ENCODE results near the gene NF2. TPM values are rescaled to one million over a fixed set of nuclear protein-coding genes. Genes with fewer than 3 reads are reported as not detected.

The NF2 gene
- total RNA-seq, 1 donor from 2014 or later = 42.4 TPM

DNA sequence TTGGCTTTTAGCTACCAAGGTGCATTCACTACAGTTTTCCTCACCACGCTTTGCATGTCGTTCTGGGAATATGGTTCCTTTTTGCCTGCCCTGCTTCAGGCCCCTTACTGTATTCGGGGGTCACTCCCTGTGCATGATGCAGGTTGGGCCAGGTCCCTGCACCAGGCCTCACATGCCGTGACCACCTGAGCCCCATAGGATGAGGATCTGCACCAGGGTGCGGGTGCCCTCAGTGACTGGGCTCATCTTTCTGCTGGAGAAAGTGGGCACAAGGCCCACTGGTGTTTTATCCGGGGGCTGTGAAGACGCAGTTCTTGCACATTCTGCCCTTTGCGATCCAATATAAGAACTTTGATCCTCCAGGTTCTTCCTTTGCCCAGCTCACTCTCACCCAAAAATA, 70.7 kb downstream of the NF2 start:
- intact Hi-C loops (cut with DNase I) = no loop called here
- H3K4me3 ChIP-seq = no peak overlapping the region
- H3K9me3 ChIP-seq = no peaks in the 10 kb centered on the region
- no peak for ATAC-seq
- no peak for DNase-seq
- peaks cover 95% of the 10 kb centered on the region for H3K36me3 ChIP-seq
- TF ChIP-seq, protein P1, sequence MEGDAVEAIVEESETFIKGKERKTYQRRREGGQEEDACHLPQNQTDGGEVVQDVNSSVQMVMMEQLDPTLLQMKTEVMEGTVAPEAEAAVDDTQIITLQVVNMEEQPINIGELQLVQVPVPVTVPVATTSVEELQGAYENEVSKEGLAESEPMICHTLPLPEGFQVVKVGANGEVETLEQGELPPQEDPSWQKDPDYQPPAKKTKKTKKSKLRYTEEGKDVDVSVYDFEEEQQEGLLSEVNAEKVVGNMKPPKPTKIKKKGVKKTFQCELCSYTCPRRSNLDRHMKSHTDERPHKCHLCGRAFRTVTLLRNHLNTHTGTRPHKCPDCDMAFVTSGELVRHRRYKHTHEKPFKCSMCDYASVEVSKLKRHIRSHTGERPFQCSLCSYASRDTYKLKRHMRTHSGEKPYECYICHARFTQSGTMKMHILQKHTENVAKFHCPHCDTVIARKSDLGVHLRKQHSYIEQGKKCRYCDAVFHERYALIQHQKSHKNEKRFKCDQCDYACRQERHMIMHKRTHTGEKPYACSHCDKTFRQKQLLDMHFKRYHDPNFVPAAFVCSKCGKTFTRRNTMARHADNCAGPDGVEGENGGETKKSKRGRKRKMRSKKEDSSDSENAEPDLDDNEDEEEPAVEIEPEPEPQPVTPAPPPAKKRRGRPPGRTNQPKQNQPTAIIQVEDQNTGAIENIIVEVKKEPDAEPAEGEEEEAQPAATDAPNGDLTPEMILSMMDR (IDR thresholded peaks at IDR 0.05) = no peak
- H3K4me1 ChIP-seq = no peaks in the 10 kb centered on the region
- H3K27ac ChIP-seq = no peak overlapping the region
- no peaks in the 10 kb centered on the region for H3K27me3 ChIP-seq (ENCODE audit: low read depth)

DNA sequence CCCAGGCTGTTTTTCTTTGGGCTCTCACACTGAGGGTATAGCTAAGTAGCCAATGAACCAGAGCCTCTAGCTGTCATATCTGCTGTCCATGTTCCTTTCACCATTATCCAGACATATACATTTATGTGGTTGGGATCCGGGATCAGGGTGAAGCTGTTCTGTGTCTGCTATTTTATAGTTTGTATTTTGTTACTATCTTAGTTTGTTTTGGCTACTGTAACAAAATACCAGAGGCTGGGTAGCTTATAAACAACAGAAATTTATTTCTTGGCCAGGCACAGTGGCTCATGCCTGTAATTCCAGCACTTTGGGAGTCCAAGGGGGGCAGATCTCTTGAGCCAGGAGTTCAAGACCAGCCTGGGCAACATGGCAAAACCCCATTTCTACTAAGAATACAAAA, 75.9 kb downstream of the NF2 start:
- Histone ChIP-seq H3K4me3 (no peak overlapping the region), H3K27ac (no peak overlapping the region), H3K9me3 (no peaks in the 10 kb centered on the region), H3K36me3 (peaks cover 100% of the 10 kb centered on the region), H3K27me3 (ENCODE audit: low read depth) (no peaks in the 10 kb centered on the region), H3K4me1 (no peaks in the 10 kb centered on the region)
- ATAC-seq = no peak
- TF ChIP-seq, protein P1 (IDR thresholded peaks at IDR 0.05) = no peak
- no peak for DNase-seq
- intact Hi-C loops (cut with DNase I) = no loop called here

DNA sequence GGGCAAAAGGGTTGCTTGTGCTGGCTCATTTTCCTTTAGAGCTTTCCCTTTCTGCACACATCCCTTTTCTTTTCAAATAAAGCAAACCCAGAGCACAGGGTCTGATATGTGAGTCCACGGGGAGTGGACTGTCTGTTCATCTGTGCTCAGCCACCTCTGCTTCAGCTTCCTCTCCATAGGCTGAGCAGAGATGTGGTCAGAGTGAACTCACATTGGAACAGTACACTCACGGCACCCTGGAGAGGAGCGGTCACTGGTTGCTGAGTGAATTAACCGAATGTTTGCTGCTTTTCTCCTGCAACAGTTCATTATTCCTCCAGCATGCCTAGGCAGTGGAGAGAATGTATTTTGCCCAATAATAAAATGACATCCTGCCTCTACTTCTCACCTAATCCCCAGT, 80.1 kb downstream of the NF2 start:
- no peak overlapping the region for H3K27ac ChIP-seq

GRCh38 chr22:29684244-29684643, 80.8 kb downstream of the NF2 start:
- H3K9me3 ChIP-seq = no peaks in the 10 kb centered on the region
- TF ChIP-seq, protein P1 (IDR thresholded peaks at IDR 0.05) = no peak
- H3K27me3 ChIP-seq (ENCODE audit: low read depth) = no peaks in the 10 kb centered on the region
- ATAC-seq = no peak
- no peaks in the 10 kb centered on the region for H3K4me1 ChIP-seq
- H3K4me3 ChIP-seq = no peak overlapping the region
- H3K27ac ChIP-seq = no peak overlapping the region
- no peak for DNase-seq
- H3K36me3 ChIP-seq = peaks cover 80% of the 10 kb centered on the region
- intact Hi-C loops (cut with DNase I) = no loop called here

More for the DNA sequence above, 80.1 kb downstream of the NF2 start:
- Histone ChIP-seq H3K36me3 (peaks cover 86% of the 10 kb centered on the region), H3K9me3 (no peaks in the 10 kb centered on the region), H3K27me3 (ENCODE audit: low read depth) (no peaks in the 10 kb centered on the region), H3K4me1 (no peaks in the 10 kb centered on the region), H3K4me3 (no peak overlapping the region)
- intact Hi-C loops (cut with DNase I) = no loop called here
- TF ChIP-seq, protein P1 (IDR thresholded peaks at IDR 0.05) = no peak
- no peak for ATAC-seq
- no peak for DNase-seq

GRCh38 chr22:29689206-29689879, 85.9 kb downstream of the NF2 start:
- Histone ChIP-seq H3K27ac (no peak overlapping the region), H3K36me3 (peaks cover 52% of the 10 kb centered on the region), H3K9me3 (no peaks in the 10 kb centered on the region), H3K27me3 (ENCODE audit: low read depth) (no peaks in the 10 kb centered on the region), H3K4me3 (no peak overlapping the region), H3K4me1 (no peaks in the 10 kb centered on the region)
- ATAC-seq (no peak), DNase-seq (no peak)
- intact Hi-C loops (cut with DNase I) = no loop called here
- TF ChIP-seq, protein P1 (IDR thresholded peaks at IDR 0.05) = no peak

Data from lower lobe of right lung (tissue), 2 donors.